GM12878 (cell line): Measurements from ENCODE around the gene ZBTB32. TPM values are rescaled to one million over a fixed set of nuclear protein-coding genes. Genes with fewer than 3 reads are reported as not detected.

Experiments
- ATAC-seq: fragments of 200-7000 bp; cut with Tn5 transposase; 3 replicates; pipeline ENCODE4 v1.9.1; 2020; ENCODE audit warnings: mild to moderate bottlenecking, moderate library complexity
- BruUV-seq: library from RNA; stranded (reverse); fragments of 400-500 nt; replicated peaks from 2 replicates; lab custom pipeline; 2021; lab: Mats Ljungman, UMichigan
- CTCF ChIA-PET: fragments of 300-600 bp; sonication (Branson Sonifier 250); formaldehyde crosslinking; extraction: SDS; loops from one replicate; lab custom pipeline; 2021; ENCODE audit warnings: inconsistent platforms; lab: Yijun Ruan, JAX
- POLR2A ChIA-PET: fragments of 350-600 bp; formaldehyde crosslinking; extraction: SDS; loops from one replicate; lab custom pipeline; 2021; ENCODE audit warnings: inconsistent platforms; lab: Charles Lee
- RAD21 ChIA-PET: fragments of 300-600 bp; sonication (Branson Sonifier 250); formaldehyde crosslinking; loops from one replicate; lab custom pipeline; 2023; ENCODE audit warnings: antibody characterized with exemption; ENCODE audit not compliant: unreplicated experiment; lab: Charles Lee
- SMC1A ChIA-PET: fragments of 300-600 bp; sonication (Branson Sonifier 250); formaldehyde crosslinking; loops from one replicate; lab custom pipeline; 2023; ENCODE audit not compliant: unreplicated experiment, uncharacterized antibody; lab: Charles Lee
- DNase-seq: peaks from one replicate; pipeline ENCODE4 v3.0.0-alpha.2; 2011; ENCODE audit warnings: low read depth, low spot score
- FAIRE-seq: peaks from 3 replicates; lab custom pipeline; 2011; peaks lifted over from hg19 to GRCh38; lab: Jason Lieb, UNC
- H2AFZ ChIP-seq: 2 replicates; pipeline ENCODE4 v1.6.0; 2011; ENCODE audit warnings: low read depth, low read length, control low read depth; ENCODE audit not compliant: control insufficient read depth
- H3K27ac ChIP-seq: 2 replicates; pipeline ENCODE4 v1.5.1; 2011; ENCODE audit warnings: control low read depth; ENCODE audit not compliant: control insufficient read depth, insufficient read depth
- H3K27me3 ChIP-seq, 2 experiments: replicated peaks in 1 of 2; 2 replicates each; pipeline versions ENCODE4 v1.6.0 to v1.6.1; 2011; ENCODE audit warnings: low read length in 1 of 2; ENCODE audit not compliant: control insufficient read depth in 2 of 2, insufficient read depth in 2 of 2
- H3K36me3 ChIP-seq, 2 experiments: 2 replicates each; pipeline ENCODE4 v1.5.1; 2011; ENCODE audit warnings: low read length in 1 of 2; ENCODE audit not compliant: control insufficient read depth in 2 of 2, insufficient read depth in 2 of 2
- H3K4me1 ChIP-seq: 2 replicates; pipeline ENCODE4 v1.6.1; 2011; ENCODE audit warnings: mild to moderate bottlenecking, low read length, moderate library complexity, mixed read lengths; ENCODE audit not compliant: control insufficient read depth, insufficient read depth
- H3K4me2 ChIP-seq: 2 replicates; pipeline ENCODE4 v1.6.0; 2011; ENCODE audit warnings: control low read depth; ENCODE audit not compliant: control insufficient read depth, insufficient read depth
- H3K4me3 ChIP-seq: fragments of 200-600 bp; sonication (generic); 2 replicates; pipeline ENCODE4 v1.5.1; 2016
- H3K79me2 ChIP-seq: 2 replicates; pipeline ENCODE4 v1.6.0; 2011; ENCODE audit warnings: low read length; ENCODE audit not compliant: control insufficient read depth, insufficient read depth
- H3K9ac ChIP-seq: 2 replicates; pipeline ENCODE4 v1.8.0; 2011; ENCODE audit warnings: low read length, control low read depth, mixed read lengths; ENCODE audit not compliant: control insufficient read depth, insufficient read depth
- H3K9me3 ChIP-seq: replicated peaks from 3 replicates; pipeline ENCODE4 v1.5.1; 2011; ENCODE audit warnings: mild to moderate bottlenecking, low read length; ENCODE audit not compliant: control insufficient read depth, insufficient read depth
- H4K20me1 ChIP-seq: 2 replicates; pipeline ENCODE4 v1.6.0; 2011; ENCODE audit not compliant: control insufficient read depth, insufficient read depth
- CBX5 ChIP-seq: sonication (generic); IDR thresholded peaks from 2 replicates; pipeline ENCODE4 v1.6.1; 2016; ENCODE audit warnings: low read depth, moderate library complexity, mild to moderate bottlenecking, inconsistent platforms
- CHD1 ChIP-seq: IDR thresholded peaks from 2 replicates; pipeline ENCODE4 v1.6.1; 2012; ENCODE audit warnings: low read depth, low read length, improper control_type of control experiment
- GABPA ChIP-seq: IDR thresholded peaks from 2 replicates; pipeline ENCODE4 v1.6.1; 2014; ENCODE audit warnings: antibody characterized with exemption, low read depth, mild to moderate bottlenecking, inconsistent platforms
- MEF2B ChIP-seq: fragments of 450-650 bp; IDR thresholded peaks from 2 replicates; pipeline ENCODE4 v1.6.1; 2018; ENCODE audit warnings: mild to moderate bottlenecking, moderate library complexity; ENCODE audit not compliant: partially characterized antibody, poor library complexity, severe bottlenecking
- RAD51 ChIP-seq: fragments of 450-650 bp; IDR thresholded peaks from 2 replicates; pipeline ENCODE4 v1.6.1; 2016; ENCODE audit warnings: moderate library complexity, mild to moderate bottlenecking, inconsistent platforms
- SRF ChIP-seq, 2 experiments: IDR thresholded peaks; 2 replicates each; pipeline ENCODE4 v1.6.1; 2011; ENCODE audit warnings: low read depth in 2 of 2, low read length in 2 of 2, mild to moderate bottlenecking in 1 of 2, moderate library complexity in 1 of 2
- SUPT20H ChIP-seq: IDR thresholded peaks from 2 replicates; pipeline ENCODE4 v1.6.1; 2011; ENCODE audit warnings: low read depth, mild to moderate bottlenecking, low read length, moderate library complexity, borderline replicate concordance; ENCODE audit not compliant: control insufficient read depth
- TARDBP ChIP-seq: IDR thresholded peaks from 2 replicates; pipeline ENCODE4 v1.6.1; 2016; ENCODE audit warnings: borderline replicate concordance
- WGBS: methylation state at CpG from one replicate; pipeline ENCODE4 v1.1.6; 2016; ENCODE audit warnings: low lambda C conversion rate; ENCODE audit not compliant: insufficient replicate concordance, insufficient coverage; ENCODE audit errors: missing lambda C conversion rate; 5-methylcytosine and 5-hydroxymethylcytosine counted together
- in situ Hi-C: fragments of 300-500 bp; cut with MboI; formaldehyde crosslinking; loops from 9 replicates; pipeline ENCODE4 v1.14.3; 2018; ENCODE audit warnings: mixed read lengths
- intact Hi-C: fragments of 100-400 bp; cut with micrococcal nuclease; formaldehyde crosslinking; loops from one replicate; pipeline ENCODE4 v1.14.2; 2022; ENCODE audit not compliant: unreplicated experiment
- polyA plus RNA-seq, 11 experiments: library from polyadenylated mRNA; depleted of rRNA in 4 of 11; unstranded in 6 of 11; stranded (reverse) in 5 of 11; fragments of >200 nt; fragmentation: Nextera tagmentation in 4 of 11; fragmentation: Illumina TruSeq in 1 of 11; extraction: Ambion mirVana in 4 of 11; extraction: Trizol in 1 of 11; gene quantifications; 1 replicate in 1 of 11; 2 replicates in 10 of 11; pipeline versions ENCODE4 v1.2.1 to v1.2.3, GENCODE V29; 2011 to 2016; ENCODE audit warnings: inconsistent platforms in 2 of 11, missing spikeins in 2 of 11, low read depth in 1 of 11
- total RNA-seq, 4 experiments: library from RNA; depleted of rRNA in 3 of 4; stranded (reverse); fragments of >200 nt in 3 of 4; fragmentation: Illumina TruSeq in 1 of 4; extraction: Trizol in 1 of 4; gene quantifications; 2 replicates each; pipeline versions ENCODE4 v1.2.1 to v1.2.3, GENCODE V29; 2013 to 2021
- TF ChIP-seq, protein P1 (sequence below): fragments of 450-650 bp; IDR thresholded peaks from 2 replicates; pipeline ENCODE4 v1.6.1; 2016; ENCODE audit warnings: mild to moderate bottlenecking
- TF ChIP-seq, protein P2 (sequence below): fragments of 450-650 bp; IDR thresholded peaks from 2 replicates; pipeline ENCODE4 v1.6.1; 2014; ENCODE audit warnings: mild to moderate bottlenecking

Gene ZBTB32
- total and polyA plus RNA-seq, 10 of the 15 experiments (the other 5 are each of a cell fraction or from before 2014, with no cell fraction given), result 1.0 to 46.7 (median 16.0) TPM

DNA sequence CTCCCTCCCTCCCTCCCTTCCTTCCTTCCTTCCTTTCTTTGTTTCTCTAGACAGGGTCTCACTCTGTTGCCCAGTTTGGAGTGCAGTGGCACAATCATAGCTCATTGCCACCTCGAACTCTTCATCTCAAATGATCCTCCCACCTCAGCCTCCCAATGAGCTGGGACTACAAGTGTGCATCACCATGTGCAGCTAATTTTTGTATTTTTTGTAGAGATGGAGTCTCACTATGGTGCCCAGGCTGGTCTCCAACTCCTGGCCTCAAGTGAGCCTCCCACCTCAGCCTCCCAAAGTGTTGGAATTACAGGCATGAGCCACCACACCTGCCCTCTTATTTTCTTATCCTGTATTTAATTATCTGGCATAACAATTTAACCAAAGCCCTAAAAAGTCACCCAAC, 33.7 kb upstream of the ZBTB32 start:
- ATAC-seq, result no peak
- Histone ChIP-seq H3K9me3 (no peaks in the 10 kb centered on the region), H3K27ac (no peak overlapping the region), H4K20me1 (no peaks in the 10 kb centered on the region)
- WGBS, result 43% methylated on average over 1 of the region's 1 CpG
- in situ Hi-C loops, result no loop called here
- CTCF ChIA-PET, result no interaction called here
- no peak for TF ChIP-seq CHD1
- TF ChIP-seq GABPA, result no peak
- TF ChIP-seq RAD51, result no peak
- TF ChIP-seq CBX5, result no peak
- TF ChIP-seq, protein P1, sequence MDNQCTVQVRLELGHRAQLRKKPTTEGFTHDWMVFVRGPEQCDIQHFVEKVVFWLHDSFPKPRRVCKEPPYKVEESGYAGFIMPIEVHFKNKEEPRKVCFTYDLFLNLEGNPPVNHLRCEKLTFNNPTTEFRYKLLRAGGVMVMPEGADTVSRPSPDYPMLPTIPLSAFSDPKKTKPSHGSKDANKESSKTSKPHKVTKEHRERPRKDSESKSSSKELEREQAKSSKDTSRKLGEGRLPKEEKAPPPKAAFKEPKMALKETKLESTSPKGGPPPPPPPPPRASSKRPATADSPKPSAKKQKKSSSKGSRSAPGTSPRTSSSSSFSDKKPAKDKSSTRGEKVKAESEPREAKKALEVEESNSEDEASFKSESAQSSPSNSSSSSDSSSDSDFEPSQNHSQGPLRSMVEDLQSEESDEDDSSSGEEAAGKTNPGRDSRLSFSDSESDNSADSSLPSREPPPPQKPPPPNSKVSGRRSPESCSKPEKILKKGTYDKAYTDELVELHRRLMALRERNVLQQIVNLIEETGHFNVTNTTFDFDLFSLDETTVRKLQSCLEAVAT, result no peak
- TF ChIP-seq, protein P2, sequence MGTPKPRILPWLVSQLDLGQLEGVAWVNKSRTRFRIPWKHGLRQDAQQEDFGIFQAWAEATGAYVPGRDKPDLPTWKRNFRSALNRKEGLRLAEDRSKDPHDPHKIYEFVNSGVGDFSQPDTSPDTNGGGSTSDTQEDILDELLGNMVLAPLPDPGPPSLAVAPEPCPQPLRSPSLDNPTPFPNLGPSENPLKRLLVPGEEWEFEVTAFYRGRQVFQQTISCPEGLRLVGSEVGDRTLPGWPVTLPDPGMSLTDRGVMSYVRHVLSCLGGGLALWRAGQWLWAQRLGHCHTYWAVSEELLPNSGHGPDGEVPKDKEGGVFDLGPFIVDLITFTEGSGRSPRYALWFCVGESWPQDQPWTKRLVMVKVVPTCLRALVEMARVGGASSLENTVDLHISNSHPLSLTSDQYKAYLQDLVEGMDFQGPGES, result no peak
- TF ChIP-seq SRF (IDR thresholded peaks at IDR 0.05; ENCODE audit: low read depth in 2 of 2, low read length in 2 of 2), result no peak
- TF ChIP-seq MEF2B, result no peak
- TF ChIP-seq TARDBP, result no peak
- no peak for TF ChIP-seq SUPT20H
- TF ChIP-seq, all 136 proteins: peak for 0
- no peaks in the 10 kb centered on the region for H3K79me2 ChIP-seq
- H3K36me3 ChIP-seq, result 0 out of 4 replicates have a peak, but pooled peaks cover 0 to 2% of the 10 kb centered on the region in 2 experiments
- ChIA-PET SMC1A (no interaction called here), RAD21 (no interaction called here), POLR2A (no interaction called here)
- no peaks in the 10 kb centered on the region for H3K27me3 ChIP-seq
- H3K4me1 ChIP-seq, result peaks cover 4% of the 10 kb centered on the region
- no TSS peak for BruUV-seq
- intact Hi-C loops, result no loop called here
- DNase-seq (no peak), FAIRE-seq (no peak)
- H3K9ac ChIP-seq, result no peak overlapping the region
- no peak overlapping the region for H3K4me2 ChIP-seq
- no peak overlapping the region for H3K4me3 ChIP-seq
- no peak overlapping the region for H2AFZ ChIP-seq
